Activated gamma-delta T cell (primary cell): ENCODE results near the gene SERPINA5.

ENCODE experiments used
- DNase-seq: peaks from one replicate; lab custom pipeline; 2025; lab: John Stamatoyannopoulos, UW
- total RNA-seq, 2 donors: gene quantifications; one replicate each; lab custom pipeline; 2026; lab: John Stamatoyannopoulos, UW

SERPINA5 gene, protein sequence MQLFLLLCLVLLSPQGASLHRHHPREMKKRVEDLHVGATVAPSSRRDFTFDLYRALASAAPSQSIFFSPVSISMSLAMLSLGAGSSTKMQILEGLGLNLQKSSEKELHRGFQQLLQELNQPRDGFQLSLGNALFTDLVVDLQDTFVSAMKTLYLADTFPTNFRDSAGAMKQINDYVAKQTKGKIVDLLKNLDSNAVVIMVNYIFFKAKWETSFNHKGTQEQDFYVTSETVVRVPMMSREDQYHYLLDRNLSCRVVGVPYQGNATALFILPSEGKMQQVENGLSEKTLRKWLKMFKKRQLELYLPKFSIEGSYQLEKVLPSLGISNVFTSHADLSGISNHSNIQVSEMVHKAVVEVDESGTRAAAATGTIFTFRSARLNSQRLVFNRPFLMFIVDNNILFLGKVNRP
- 0 reads per million in 2 donors for total RNA-seq

GRCh38 chr14:94581127-94581999, at the start of gene SERPINA5:
SERPINA5 (plus strand) TSS chr14:94581426; CDS start chr14:94587363, 5,937 bp downstream.
- DNase-seq: no peak

GRCh38 chr14:94532447-94532846, 48.8 kb upstream of the SERPINA5 start:
- no peak for DNase-seq

DNA sequence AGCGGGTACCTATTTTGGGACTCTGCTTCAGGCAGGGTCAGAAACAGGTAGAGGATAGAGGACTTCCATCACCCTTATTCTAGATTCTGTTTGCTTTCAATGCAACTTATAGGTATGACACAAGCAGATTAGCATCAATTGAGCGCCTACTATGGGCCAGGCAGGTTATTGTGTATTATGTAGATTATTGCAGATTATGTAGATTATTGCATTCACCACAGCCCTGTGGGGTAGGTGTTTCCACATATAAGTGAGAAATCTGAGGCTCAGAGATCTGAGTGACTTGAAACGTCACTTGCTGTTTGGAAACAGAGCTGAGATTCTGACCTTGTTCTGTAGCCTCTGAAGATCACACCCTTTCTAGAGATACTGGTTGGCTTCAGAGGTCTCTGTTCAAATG, 45.7 kb upstream of the SERPINA5 start:
- no peak for DNase-seq

DNA sequence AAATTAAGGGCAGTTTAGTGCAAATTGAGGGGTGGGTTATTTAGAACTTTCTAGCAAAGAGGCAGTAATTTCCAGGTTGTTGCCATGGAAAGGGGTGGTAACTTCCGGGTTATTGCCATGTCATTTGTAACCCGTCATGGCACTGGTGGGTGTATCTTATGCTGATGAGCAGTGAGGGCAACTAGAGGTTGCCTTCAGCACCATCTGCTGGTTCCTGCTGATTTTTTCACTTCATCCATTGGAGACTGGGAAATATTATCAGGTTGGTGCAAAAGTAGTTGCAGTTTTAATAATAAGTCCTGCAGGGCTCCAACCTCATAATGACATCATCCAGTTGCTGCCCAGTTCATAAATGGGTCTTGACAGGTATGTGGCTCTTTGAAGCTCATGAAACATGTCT, 44.4 kb upstream of the SERPINA5 start:
- DNase-seq: no peak

GRCh38 chr14:94538070-94538740, 43.0 kb upstream of the SERPINA5 start:
- no peak for DNase-seq

DNA sequence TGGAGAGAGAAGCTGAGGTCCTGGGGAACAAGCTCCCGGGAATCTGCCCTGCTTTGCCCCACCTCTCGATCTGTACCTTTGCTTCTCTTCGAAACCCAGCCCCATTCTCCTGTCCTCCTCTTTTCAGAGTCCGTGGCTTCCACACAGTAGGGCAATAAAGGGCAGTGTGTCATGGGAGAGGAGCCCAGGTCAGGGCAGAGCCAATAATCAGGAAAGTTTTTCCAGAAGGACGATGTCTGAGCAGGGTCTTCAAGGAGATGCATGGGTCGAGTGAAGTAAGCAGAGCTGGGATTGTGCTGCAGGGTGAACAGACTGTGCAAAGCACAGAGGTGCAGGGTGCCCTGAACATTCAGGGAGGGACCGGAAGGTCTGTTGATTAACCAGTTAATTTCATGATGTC, 42.0 kb upstream of the SERPINA5 start:
- no peak for DNase-seq

- DNase-seq: no peak
Observed at GRCh38 chr14:94540031-94540794, 41.0 kb upstream of the SERPINA5 start.

- no peak for DNase-seq
Observed at GRCh38 chr14:94541234-94541975, 39.8 kb upstream of the SERPINA5 start.

- no peak for DNase-seq
Observed at GRCh38 chr14:94542111-94542810, 39.0 kb upstream of the SERPINA5 start.

- DNase-seq: no peak
Observed at GRCh38 chr14:94542811-94543440, 38.3 kb upstream of the SERPINA5 start.

GRCh38 chr14:94543449-94544124, 37.6 kb upstream of the SERPINA5 start:
- no peak for DNase-seq

DNA sequence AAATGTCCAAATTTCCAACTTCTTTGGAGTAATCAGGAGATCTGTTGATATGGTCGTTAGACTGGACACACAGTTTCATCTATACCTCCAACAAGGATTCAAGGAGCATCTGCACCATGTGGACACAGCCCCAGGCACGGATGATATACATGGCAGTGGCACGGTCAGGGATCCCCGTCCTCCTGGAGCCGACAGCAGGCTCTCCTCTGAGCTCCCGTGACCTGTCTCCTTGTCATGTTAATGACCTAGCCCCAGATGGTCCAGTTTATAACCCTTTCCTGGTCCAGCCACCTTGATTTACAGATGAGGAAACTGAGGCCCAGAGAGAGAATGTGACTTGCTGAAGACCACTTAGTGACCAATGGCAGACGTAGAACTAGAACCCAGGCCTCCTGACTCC, 36.5 kb upstream of the SERPINA5 start:
- no peak for DNase-seq

- no peak for DNase-seq
Observed at GRCh38 chr14:94545131-94545841, 35.9 kb upstream of the SERPINA5 start.

GRCh38 chr14:94547151-94547680, 34.0 kb upstream of the SERPINA5 start:
- no peak for DNase-seq

DNA sequence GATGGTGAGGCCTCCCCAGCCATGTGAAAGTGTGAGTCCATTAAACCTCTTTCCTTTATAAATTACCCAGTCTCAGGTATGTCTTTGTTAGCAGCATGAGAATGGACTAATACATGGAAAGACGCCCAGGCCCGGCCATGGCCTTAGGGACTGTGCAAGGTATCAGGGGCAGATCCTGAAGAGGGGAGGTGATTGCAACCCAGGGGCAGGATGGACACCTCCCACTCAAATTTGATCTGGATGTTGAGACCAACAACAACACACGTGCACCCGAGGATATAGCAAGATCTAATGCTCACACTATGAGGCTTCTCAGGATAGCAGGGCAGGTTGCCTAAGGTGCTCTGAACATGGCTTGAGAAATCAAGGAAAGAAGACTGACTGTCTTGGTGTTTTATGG, 33.5 kb upstream of the SERPINA5 start:
- DNase-seq: no peak

GRCh38 chr14:94548131-94548998, 32.9 kb upstream of the SERPINA5 start:
- DNase-seq: no peak
